ENCODE results near the gene ZNF839. TPM values are rescaled to one million over a fixed set of nuclear protein-coding genes. Genes with fewer than 3 reads are reported as not detected.

ZNF839 gene
- total RNA-seq, result 10 to 100 TPM; 19.0 to 21.7 TPM
- 1 to 10 TPM; 4.0 to 6.9 TPM for polyA plus RNA-seq

GRCh38 chr14:102319351-102320032, at the start of gene ZNF839:
TSS of gene ZNF839 (plus strand) at chr14:102319746. CDS start at chr14:102319766, 20 bp downstream.
- POLR2A ChIA-PET (ENCODE audit: partially characterized antibody), result interaction anchor here (0.7 to 4.6 kb wide), 13 partner anchors 12 to 371 kb away, joined by 3 to 24 read pairs (median 4); partner anchors contain the start of genes CINP, HSP90AA1, MOK and TECPR2
- Mint-ChIP-seq H3K4me3 (peak within 1 kb of the TSS; percentile 95 to 99 (median 96)), H3K4me1 (peaks cover 29 to 74% (median 48%) of the 10 kb centered on the region in 4 donors), H3K9me3 (peaks cover 0 to 12% (median 0%) of the 10 kb centered on the region in 8 donors), H3K27ac (peak within 1 kb of the TSS; percentile 96 to 100 (median 99)), H3K27me3 (peaks cover 3 to 9% of the 10 kb centered on the region in 2 donors), H3K36me3 (peaks cover 0 to 19% of the 10 kb centered on the region in 2 donors)
- peak within 1 kb of the TSS; percentile 71 for H3K27ac ChIP-seq (ENCODE audit: low read depth, low read length)
- CTCF ChIA-PET (ENCODE audit: partially characterized antibody), result interaction anchor here (0.9 to 1.7 kb wide), 5 partner anchors 14 to 205 kb away, joined by 3 to 5 read pairs (median 4); partner anchors contain the start of gene MOK
- peak; percentile 91 to 95 (median 92) for DNase-seq
- no peaks in the 10 kb centered on the region for H3K9me3 ChIP-seq (ENCODE audit: control insufficient read depth in 1 of 2, low read length in 2 of 2)
- intact Hi-C loops (cut with micrococcal nuclease), result loop anchor here (1.0 to 5.0 kb wide), 5 partner anchors 15 to 372 kb away; partner anchors contain the start of genes CINP, MOK, RCOR1 and TECPR2
- H3K27me3 ChIP-seq (ENCODE audit: insufficient read depth, low read length), result no peaks in the 10 kb centered on the region
- H3K4me1 ChIP-seq (ENCODE audit: insufficient read depth, low read length), result peaks cover 49% of the 10 kb centered on the region
- peak within 1 kb of the TSS; percentile 90 to 99 for H3K4me3 ChIP-seq (ENCODE audit: low read length in 2 of 2)
- no peaks in the 10 kb centered on the region for H3K36me3 ChIP-seq (ENCODE audit: insufficient read depth, low read length)

GRCh38 chr14:102272392-102272791, 47.2 kb upstream of the ZNF839 start:
- Histone ChIP-seq H3K4me3 (ENCODE audit: low read length in 2 of 2) (no peak overlapping the region), H3K36me3 (ENCODE audit: insufficient read depth, low read length) (no peaks in the 10 kb centered on the region), H3K27me3 (ENCODE audit: insufficient read depth, low read length) (no peaks in the 10 kb centered on the region), H3K9me3 (ENCODE audit: control insufficient read depth in 1 of 2, low read length in 2 of 2) (no peaks in the 10 kb centered on the region), H3K4me1 (ENCODE audit: insufficient read depth, low read length) (no peaks in the 10 kb centered on the region), H3K27ac (ENCODE audit: low read depth, low read length) (no peak overlapping the region)
- Mint-ChIP-seq H3K4me3 (no peak overlapping the region), H3K4me1 (no peaks in the 10 kb centered on the region), H3K36me3 (no peaks in the 10 kb centered on the region), H3K9me3 (no peaks in the 10 kb centered on the region), H3K27me3 (no peaks in the 10 kb centered on the region), H3K27ac (no peak overlapping the region)
- no peak for DNase-seq
- ChIA-PET POLR2A (ENCODE audit: partially characterized antibody) (no interaction called here), CTCF (ENCODE audit: partially characterized antibody) (no interaction called here)
- intact Hi-C loops (cut with micrococcal nuclease), result no loop called here

- Mint-ChIP-seq H3K9me3 (no peaks in the 10 kb centered on the region), H3K4me3 (no peak overlapping the region), H3K36me3 (no peaks in the 10 kb centered on the region), H3K27ac (peak overlapping the region in 1 of 7 donors; percentile 21), H3K27me3 (no peaks in the 10 kb centered on the region), H3K4me1 (no peaks in the 10 kb centered on the region)
- H3K4me3 ChIP-seq (ENCODE audit: low read length in 2 of 2), result no peak overlapping the region
- ChIA-PET POLR2A (ENCODE audit: partially characterized antibody) (no interaction called here), CTCF (ENCODE audit: partially characterized antibody) (no interaction called here)
- no peak for DNase-seq
- no peaks in the 10 kb centered on the region for H3K36me3 ChIP-seq (ENCODE audit: insufficient read depth, low read length)
- intact Hi-C loops (cut with micrococcal nuclease), result no loop called here
- no peak overlapping the region for H3K27ac ChIP-seq (ENCODE audit: low read depth, low read length)
- no peaks in the 10 kb centered on the region for H3K9me3 ChIP-seq (ENCODE audit: control insufficient read depth in 1 of 2, low read length in 2 of 2)
- no peaks in the 10 kb centered on the region for H3K27me3 ChIP-seq (ENCODE audit: insufficient read depth, low read length)
- no peaks in the 10 kb centered on the region for H3K4me1 ChIP-seq (ENCODE audit: insufficient read depth, low read length)
Observed at GRCh38 chr14:102275866-102276265, 43.7 kb upstream of the ZNF839 start.

DNA sequence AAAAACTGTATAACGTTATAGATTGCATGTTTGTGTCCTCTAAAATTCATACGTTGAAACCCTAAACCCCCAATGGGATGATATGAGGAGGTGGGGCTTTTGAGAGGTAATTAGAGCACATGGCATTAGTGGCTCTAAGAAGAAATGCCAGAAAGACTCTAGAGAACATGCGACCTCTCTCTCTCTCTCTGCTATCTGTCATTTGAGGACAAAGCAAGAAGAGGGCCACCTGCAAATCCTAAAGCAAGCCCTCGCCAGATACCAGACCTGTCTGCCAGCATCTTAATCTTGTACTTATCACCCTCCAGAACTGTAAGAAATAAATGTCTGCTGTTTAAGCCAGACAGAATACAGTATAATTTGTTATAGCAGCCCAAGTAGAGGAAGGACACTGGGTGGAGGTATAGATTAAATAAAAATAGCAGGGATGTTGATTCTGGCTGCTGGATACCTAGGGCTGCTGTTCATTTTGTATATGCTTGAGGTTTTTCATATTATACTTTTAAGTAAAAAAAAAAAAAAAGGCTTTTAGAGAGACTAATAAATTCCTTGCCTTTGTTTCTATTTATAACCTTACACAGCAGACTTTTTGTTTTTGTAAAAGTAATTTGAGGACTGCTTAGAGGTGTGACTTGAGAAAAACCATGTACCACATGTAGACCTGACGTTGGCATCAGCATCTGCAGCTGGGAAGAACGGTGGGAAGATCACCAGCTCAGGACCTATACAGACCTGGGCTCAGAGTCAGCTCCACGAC, 41.5 kb upstream of the ZNF839 start:
- Mint-ChIP-seq H3K36me3 (no peaks in the 10 kb centered on the region), H3K27ac (no peak overlapping the region), H3K9me3 (no peaks in the 10 kb centered on the region), H3K4me1 (no peaks in the 10 kb centered on the region), H3K27me3 (no peaks in the 10 kb centered on the region), H3K4me3 (no peak overlapping the region)
- Histone ChIP-seq H3K9me3 (ENCODE audit: control insufficient read depth in 1 of 2, low read length in 2 of 2) (no peaks in the 10 kb centered on the region), H3K27ac (ENCODE audit: low read depth, low read length) (no peak overlapping the region), H3K36me3 (ENCODE audit: insufficient read depth, low read length) (no peaks in the 10 kb centered on the region), H3K4me3 (ENCODE audit: low read length in 2 of 2) (no peak overlapping the region), H3K27me3 (ENCODE audit: insufficient read depth, low read length) (no peaks in the 10 kb centered on the region), H3K4me1 (ENCODE audit: insufficient read depth, low read length) (no peaks in the 10 kb centered on the region)
- ChIA-PET CTCF (ENCODE audit: partially characterized antibody) (no interaction called here), POLR2A (ENCODE audit: partially characterized antibody) (no interaction called here)
- intact Hi-C loops (cut with micrococcal nuclease), result no loop called here
- DNase-seq, result no peak

GRCh38 chr14:102278631-102278935, 41.0 kb upstream of the ZNF839 start:
- no peaks in the 10 kb centered on the region for H3K9me3 ChIP-seq (ENCODE audit: control insufficient read depth in 1 of 2, low read length in 2 of 2)
- no peak overlapping the region for H3K4me3 Mint-ChIP-seq
- no peaks in the 10 kb centered on the region for H3K27me3 ChIP-seq (ENCODE audit: insufficient read depth, low read length)
- intact Hi-C loops (cut with micrococcal nuclease), result no loop called here
- no peak overlapping the region for H3K27ac ChIP-seq (ENCODE audit: low read depth, low read length)
- H3K27me3 Mint-ChIP-seq, result no peaks in the 10 kb centered on the region
- no peak overlapping the region for H3K4me3 ChIP-seq (ENCODE audit: low read length in 2 of 2)
- CTCF ChIA-PET (ENCODE audit: partially characterized antibody), result no interaction called here
- DNase-seq, result no peak
- no peaks in the 10 kb centered on the region for H3K4me1 Mint-ChIP-seq
- no peaks in the 10 kb centered on the region for H3K4me1 ChIP-seq (ENCODE audit: insufficient read depth, low read length)
- no peak overlapping the region for H3K27ac Mint-ChIP-seq
- H3K9me3 Mint-ChIP-seq, result no peaks in the 10 kb centered on the region
- H3K36me3 ChIP-seq (ENCODE audit: insufficient read depth, low read length), result no peaks in the 10 kb centered on the region
- POLR2A ChIA-PET (ENCODE audit: partially characterized antibody), result no interaction called here
- no peaks in the 10 kb centered on the region for H3K36me3 Mint-ChIP-seq

DNA sequence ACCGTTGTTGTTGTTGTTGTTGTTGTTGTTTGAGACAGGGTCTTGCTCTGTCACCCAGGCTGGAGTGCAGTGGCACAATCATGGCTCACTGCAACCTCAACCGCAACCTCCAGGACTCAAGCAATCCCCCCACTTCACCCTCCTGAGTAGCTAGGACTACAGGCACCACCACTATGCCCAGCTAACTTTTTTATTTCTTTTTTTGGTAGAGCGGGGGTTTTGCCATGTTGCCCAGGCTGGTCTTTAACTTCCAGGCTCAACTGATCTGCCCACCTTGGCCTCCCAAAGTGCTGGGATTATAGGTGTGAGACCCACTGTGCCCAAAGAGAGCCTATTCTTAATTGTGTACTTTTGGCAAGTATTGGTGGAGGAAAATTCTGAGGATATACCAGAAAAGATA, 40.3 kb upstream of the ZNF839 start:
- no peaks in the 10 kb centered on the region for H3K27me3 ChIP-seq (ENCODE audit: insufficient read depth, low read length)
- Mint-ChIP-seq H3K4me1 (no peaks in the 10 kb centered on the region), H3K27ac (no peak overlapping the region), H3K27me3 (no peaks in the 10 kb centered on the region), H3K4me3 (no peak overlapping the region), H3K9me3 (no peaks in the 10 kb centered on the region), H3K36me3 (no peaks in the 10 kb centered on the region)
- no peaks in the 10 kb centered on the region for H3K36me3 ChIP-seq (ENCODE audit: insufficient read depth, low read length)
- POLR2A ChIA-PET (ENCODE audit: partially characterized antibody), result no interaction called here
- CTCF ChIA-PET (ENCODE audit: partially characterized antibody), result no interaction called here
- no peak overlapping the region for H3K4me3 ChIP-seq (ENCODE audit: low read length in 2 of 2)
- H3K9me3 ChIP-seq (ENCODE audit: control insufficient read depth in 1 of 2, low read length in 2 of 2), result no peaks in the 10 kb centered on the region
- no peak for DNase-seq
- H3K4me1 ChIP-seq (ENCODE audit: insufficient read depth, low read length), result no peaks in the 10 kb centered on the region
- intact Hi-C loops (cut with micrococcal nuclease), result no loop called here
- H3K27ac ChIP-seq (ENCODE audit: low read depth, low read length), result no peak overlapping the region

GRCh38 chr14:102279688-102280348, 39.7 kb upstream of the ZNF839 start:
- CTCF ChIA-PET (ENCODE audit: partially characterized antibody), result no interaction called here
- DNase-seq, result no peak
- H3K9me3 ChIP-seq (ENCODE audit: control insufficient read depth in 1 of 2, low read length in 2 of 2), result no peaks in the 10 kb centered on the region
- no peak overlapping the region for H3K27ac ChIP-seq (ENCODE audit: low read depth, low read length)
- H3K4me3 ChIP-seq (ENCODE audit: low read length in 2 of 2), result no peak overlapping the region
- H3K9me3 Mint-ChIP-seq, result no peaks in the 10 kb centered on the region
- no peaks in the 10 kb centered on the region for H3K36me3 Mint-ChIP-seq
- H3K4me1 ChIP-seq (ENCODE audit: insufficient read depth, low read length), result no peaks in the 10 kb centered on the region
- POLR2A ChIA-PET (ENCODE audit: partially characterized antibody), result no interaction called here
- no peaks in the 10 kb centered on the region for H3K27me3 Mint-ChIP-seq
- H3K4me1 Mint-ChIP-seq, result no peaks in the 10 kb centered on the region
- H3K27ac Mint-ChIP-seq, result no peak overlapping the region
- intact Hi-C loops (cut with micrococcal nuclease), result no loop called here
- no peak overlapping the region for H3K4me3 Mint-ChIP-seq
- no peaks in the 10 kb centered on the region for H3K27me3 ChIP-seq (ENCODE audit: insufficient read depth, low read length)
- H3K36me3 ChIP-seq (ENCODE audit: insufficient read depth, low read length), result no peaks in the 10 kb centered on the region

Measured in CD4-positive, alpha-beta memory T cell (primary cell).